T-helper 2 cell treated with Interferon-gamma antibody and Interleukin-4, amounts not matched to agents 100 ng/mL and 5 ng/mL, for 36 hours (primary cell): ENCODE results near the gene DEPP1. TPM values are rescaled to one million over a fixed set of nuclear protein-coding genes. Genes with fewer than 3 reads are reported as not detected.
"Not testable (repeated sequence)": the region's sequence is repeated elsewhere in the genome, so short reads cannot be mapped to it uniquely, and the experiment has no call there.

Experiments used
- intact Hi-C: fragments of 100-400 bp; cut with micrococcal nuclease; formaldehyde crosslinking; loops from one replicate; pipeline ENCODE4 v1.15.1; 2023
- total RNA-seq: library from RNA; stranded (reverse); gene quantifications from 2 replicates; pipeline ENCODE4 v1.2.3, GENCODE V29; 2022

The DEPP1 gene, protein sequence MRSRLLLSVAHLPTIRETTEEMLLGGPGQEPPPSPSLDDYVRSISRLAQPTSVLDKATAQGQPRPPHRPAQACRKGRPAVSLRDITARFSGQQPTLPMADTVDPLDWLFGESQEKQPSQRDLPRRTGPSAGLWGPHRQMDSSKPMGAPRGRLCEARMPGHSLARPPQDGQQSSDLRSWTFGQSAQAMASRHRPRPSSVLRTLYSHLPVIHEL
- total RNA-seq = 1.7 TPM in 2 replicates

DNA sequence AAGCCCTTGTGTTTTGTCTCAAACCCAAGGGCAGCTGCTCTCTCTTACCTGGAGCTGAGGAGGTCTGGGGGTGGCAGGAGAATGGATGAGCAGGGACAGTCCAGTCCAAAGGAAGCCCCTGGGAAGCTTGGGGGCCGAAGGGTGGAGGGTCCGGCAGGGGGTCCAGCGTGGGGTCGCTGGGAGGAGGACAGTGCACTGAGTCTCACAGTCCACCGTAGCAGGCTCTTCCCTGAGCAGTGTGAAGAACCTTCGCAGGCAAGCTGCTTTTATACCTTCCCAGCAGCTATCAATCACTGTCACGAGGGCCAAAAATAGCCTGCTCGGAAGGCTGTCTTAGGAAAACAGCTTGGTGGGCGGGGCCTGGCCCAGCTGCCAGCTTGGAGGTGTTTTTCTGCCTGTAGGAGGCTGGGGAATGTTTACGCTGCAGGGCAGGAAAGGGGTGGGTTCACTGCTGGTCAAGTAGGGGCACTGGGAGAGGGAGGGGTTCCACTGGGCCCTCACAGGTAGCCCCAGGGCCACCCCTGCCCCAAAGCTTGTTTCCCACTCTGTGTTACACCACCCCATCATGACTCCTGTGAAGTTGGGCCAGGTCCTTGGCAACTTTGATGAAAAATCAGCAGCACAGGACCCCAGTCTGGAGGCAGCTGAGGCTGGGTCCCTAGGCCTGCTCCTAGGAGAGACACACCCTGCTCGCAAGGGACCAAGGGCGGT lies at the start of gene DEPP1:
Gene DEPP1, minus strand, starts transcription at position 240 of the 711 bp plus-strand sequence. CDS start 779 bp downstream, outside the sequence.
- intact Hi-C loops = loop anchor here (10.0 kb wide), 1 partner anchor 104 kb away; no protein-coding TSS in a partner anchor

DNA sequence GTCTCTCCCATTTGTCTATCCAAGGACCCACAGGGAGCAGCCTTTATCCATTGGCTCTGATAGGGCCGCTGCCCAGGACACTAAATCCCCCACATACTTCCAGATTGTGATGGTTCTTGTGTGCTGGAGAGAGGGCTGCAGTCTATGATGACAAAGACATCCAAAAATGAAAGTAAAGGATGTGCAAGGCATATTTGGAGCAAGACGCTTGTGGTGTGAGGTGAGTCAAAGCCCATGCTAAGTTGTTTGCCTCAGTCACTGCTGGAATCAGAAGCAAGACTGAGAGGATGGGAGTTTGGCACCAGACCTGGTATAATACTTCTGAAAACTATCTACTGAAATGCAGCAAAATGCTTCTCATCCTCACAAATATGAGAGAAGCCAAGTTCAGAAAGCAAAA lies 44.8 kb upstream of the DEPP1 start:
- intact Hi-C loops = no loop called here

DNA sequence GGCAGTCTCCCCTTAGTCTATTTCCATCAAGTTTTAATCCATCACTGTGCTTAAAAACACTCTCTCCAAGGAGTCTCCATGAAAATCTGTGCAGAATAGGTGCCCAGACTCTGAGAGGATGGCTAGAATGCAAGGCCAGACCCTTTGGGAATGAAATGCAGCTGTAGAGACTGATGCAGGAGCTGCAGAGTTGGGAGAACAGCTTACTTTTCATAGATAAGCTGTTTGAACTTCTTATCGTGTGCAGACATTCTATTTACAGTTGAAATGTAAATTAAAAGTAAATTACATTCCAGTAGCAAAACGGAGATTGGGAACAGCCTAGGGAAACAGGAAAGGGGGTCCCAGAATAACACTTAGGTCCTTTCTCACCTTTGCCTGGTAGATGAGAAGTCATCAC lies 37.0 kb upstream of the DEPP1 start:
- intact Hi-C loops = no loop called here

DNA sequence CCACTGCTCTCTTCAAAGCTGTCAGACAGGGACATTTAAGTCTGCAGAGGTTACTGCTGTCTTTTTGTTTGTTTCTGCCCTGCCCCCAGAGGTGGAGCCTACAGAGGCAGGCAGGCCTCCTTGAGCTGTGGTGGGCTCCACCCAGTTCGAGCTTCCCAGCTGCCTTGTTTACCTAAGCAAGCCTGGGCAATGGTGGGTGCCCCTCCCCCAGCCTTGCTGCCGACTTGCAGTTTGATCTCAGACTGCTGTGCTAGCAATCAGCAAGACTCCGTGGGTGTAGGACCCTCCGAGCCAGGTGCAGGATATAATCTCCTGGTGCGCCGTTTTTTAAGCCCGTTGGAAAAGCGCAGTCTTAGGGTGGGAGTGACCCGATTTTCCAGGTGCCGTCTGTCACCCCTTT lies 35.9 kb upstream of the DEPP1 start:
- intact Hi-C loops = not testable (repeated sequence)

DNA sequence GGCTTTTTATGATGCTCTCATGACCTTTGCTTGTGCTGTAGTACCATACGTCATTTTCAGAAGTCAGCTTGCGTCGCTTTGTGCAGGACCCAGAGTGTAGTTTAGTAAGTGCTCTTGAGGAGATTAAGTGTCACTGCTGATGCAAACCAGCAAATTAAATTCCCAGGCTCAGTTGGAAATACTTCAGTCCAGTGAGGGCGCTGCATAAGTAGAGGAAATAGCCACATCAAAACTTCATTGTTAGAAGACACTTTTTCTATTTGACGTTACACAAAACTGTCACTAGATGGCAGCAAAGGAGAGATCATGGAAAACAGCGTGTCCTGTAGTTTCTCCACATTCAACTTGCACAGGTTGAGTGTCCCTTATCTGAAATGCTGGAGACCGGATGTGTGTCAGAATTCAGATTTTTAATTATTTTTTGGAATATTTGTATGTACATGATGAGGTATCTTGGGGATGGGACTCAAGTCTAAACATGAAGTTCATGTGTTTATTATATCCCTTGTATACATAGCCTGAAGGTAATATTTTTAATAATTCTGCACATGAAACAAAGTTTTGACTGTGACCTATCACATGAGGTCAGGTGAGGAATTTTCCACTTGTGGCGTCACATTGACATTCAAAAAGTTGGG lies 30.0 kb upstream of the DEPP1 start:
- intact Hi-C loops = loop anchor here (2.0 to 10.0 kb wide), 4 partner anchors 76 to 666 kb away; partner anchors contain the start of gene ZFAND4

DNA sequence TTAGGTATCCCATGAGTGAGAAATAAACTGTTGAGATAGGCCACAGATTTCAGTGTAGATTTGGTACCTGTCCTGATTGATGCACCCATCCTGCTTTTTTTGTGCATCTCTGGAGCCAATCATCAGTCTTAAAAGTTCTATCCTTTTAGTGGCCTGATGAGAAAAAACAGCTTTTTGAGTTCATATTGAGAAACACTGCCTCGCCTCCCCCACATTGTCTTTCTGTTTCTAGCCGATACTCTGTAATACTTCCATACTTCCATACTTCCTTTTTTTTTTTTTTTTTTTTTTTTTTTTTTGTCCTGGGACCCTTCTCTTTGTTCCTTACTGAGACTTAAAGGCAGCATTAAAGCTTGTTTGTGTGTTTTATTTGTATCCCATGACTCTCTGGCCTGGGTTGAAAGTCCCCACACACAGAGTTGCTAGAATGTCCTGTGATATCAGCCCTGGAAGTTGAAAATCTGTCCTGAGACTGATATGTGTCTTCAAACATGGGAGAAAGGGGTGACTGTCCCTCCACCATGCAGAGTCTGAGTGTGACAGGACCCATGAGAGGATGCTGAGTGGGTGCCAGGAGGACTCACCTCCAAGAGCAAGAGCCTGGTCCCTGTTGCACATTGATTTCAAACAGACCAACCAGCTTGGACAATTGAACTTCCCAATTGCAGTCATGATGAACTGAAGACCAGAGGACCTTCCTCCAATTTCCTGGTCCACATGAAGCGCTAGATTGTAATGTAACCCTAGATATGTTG lies 27.8 kb upstream of the DEPP1 start:
- intact Hi-C loops = loop anchor here (10.0 kb wide), 2 partner anchors 418 to 668 kb away; partner anchors contain the start of gene ZFAND4

DNA sequence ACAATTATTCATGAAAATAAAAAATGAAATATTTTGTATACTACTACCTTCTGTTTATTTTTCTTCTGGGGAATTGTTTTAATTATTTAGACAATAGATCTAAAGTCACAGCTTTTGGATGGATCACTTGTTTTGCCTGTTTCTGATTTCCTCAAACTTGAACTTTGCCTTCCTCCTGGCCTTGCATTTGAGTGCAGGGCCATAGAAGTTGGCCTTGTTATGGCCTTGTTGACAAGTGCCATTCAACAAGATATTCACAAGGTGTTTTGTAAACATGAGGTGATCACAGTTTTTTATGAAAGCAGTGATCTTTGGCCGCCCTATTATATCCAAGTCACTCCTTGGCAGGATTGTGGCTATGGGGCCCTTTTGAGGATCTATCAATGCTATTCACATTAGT lies 26.7 kb upstream of the DEPP1 start:
- intact Hi-C loops = loop anchor here (10.0 kb wide), 2 partner anchors 420 to 670 kb away; partner anchors contain the start of gene ZFAND4

DNA sequence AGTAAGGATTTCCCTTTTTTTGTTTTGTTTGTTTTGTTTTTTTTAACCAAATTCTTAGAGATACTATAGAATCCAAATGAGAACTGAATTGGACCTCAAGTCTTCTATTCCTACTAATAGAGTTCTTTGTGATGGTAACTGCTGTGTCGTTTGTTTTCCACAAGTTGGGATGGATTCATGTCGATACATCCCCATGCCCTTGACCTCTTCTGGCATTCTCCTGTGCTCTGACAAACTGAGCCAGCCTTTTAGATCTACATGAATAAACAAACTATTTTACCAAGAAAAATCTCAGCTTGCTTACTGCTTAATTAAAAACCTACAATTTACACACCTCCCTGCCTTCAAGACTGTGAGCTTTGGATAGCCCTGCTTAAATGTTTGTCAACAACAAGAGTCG lies 26.1 kb upstream of the DEPP1 start:
- intact Hi-C loops = loop anchor here (10.0 kb wide), 2 partner anchors 420 to 670 kb away; partner anchors contain the start of gene ZFAND4

DNA sequence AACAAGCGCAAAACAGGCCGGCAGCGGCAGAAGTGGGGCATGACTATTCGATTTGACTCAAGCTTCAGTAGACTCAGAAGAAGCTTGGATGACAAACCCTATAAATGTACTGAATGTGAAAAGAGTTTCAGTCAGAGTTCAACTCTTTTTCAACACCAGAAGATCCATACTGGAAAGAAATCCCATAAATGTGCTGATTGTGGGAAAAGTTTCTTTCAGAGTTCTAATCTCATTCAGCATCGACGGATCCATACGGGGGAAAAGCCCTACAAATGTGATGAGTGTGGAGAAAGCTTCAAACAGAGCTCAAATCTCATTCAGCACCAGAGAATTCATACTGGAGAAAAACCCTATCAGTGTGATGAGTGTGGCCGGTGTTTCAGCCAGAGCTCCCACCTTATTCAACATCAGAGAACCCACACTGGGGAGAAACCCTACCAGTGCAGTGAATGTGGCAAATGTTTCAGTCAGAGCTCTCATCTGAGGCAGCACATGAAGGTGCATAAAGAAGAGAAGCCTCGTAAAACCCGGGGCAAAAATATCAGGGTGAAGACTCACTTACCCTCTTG lies 24.9 kb upstream of the DEPP1 start:
- intact Hi-C loops = loop anchor here (10.0 kb wide), 2 partner anchors 421 to 671 kb away; partner anchors contain the start of gene ZFAND4

DNA sequence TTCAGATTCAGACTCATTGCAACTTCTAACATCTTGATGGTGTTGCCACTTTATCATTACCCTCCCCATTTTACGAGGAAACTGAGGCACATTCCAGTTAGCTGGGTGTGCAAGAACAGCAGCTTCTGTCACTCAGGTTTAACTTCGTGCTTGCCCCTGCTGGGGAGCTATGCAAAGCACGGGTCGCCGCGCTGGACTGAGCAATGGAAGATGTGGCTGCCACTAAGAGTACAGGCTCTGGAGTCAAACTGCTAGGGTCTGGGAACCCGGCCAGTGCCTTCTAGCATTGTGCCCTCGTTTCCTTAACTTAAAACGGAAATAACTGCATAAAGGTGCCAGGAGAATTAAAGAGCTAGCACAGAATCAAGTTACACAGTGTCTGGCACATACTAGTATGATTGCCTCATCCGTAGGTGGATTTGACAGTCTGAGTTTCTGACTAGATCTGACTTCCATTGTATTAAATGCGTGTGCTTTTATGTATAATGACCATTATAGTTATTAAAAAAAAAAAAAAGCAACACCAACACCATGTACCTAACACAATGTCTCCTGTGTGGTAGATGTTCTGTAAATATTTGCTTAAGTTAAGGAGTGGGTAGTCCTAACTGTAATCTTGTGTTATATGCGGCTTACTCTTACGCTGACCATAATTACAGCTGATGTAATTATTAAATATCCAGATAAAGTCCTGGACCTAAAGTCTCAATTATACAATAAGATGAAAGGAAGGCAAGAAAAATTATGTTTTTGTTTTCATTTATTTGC lies 23.0 kb upstream of the DEPP1 start:
- intact Hi-C loops = loop anchor here (1.0 to 10.0 kb wide), 4 partner anchors 27 to 673 kb away; partner anchors contain the start of genes RASSF4 and ZFAND4

DNA sequence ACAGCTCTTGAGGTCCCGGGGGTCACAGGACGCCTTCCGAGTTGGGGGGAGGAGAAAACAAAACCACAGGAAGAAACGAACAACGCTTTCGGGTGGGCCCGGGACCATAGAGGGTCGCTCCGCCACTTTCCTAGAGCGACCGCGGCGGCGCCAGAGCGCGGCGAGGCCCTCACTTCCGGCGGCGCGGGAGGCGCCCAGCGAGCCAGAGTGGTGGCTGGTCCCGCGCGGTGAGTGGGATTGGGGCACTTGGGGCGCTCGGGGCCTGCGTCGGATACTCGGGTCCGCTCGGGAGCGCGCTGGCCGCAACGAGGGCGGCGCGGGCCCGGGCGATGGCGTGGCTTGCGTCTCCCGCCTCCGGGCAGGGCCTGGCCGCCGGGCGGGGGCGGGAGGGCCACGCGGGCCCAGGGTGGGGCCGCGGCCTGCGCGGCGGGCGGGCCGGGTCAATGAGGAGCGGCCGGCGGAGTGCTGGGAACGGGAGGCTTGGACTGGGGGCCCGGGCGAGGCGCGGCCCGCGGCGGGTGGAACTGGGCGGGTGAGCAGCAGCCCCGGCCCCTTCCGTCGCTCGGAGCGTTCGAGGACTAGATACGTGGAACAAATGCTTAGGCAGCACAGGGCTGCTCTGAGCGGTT lies 22.3 kb upstream of the DEPP1 start, which contains the start of gene ZNF22:
Gene ZNF22, plus strand, starts transcription at position 172 of the 629 bp plus-strand sequence. CDS start 2,446 bp downstream, outside the sequence.
- intact Hi-C loops = loop anchor here (1.0 to 10.0 kb wide), 4 partner anchors 26 to 674 kb away; partner anchors contain the start of genes RASSF4 and ZFAND4

DNA sequence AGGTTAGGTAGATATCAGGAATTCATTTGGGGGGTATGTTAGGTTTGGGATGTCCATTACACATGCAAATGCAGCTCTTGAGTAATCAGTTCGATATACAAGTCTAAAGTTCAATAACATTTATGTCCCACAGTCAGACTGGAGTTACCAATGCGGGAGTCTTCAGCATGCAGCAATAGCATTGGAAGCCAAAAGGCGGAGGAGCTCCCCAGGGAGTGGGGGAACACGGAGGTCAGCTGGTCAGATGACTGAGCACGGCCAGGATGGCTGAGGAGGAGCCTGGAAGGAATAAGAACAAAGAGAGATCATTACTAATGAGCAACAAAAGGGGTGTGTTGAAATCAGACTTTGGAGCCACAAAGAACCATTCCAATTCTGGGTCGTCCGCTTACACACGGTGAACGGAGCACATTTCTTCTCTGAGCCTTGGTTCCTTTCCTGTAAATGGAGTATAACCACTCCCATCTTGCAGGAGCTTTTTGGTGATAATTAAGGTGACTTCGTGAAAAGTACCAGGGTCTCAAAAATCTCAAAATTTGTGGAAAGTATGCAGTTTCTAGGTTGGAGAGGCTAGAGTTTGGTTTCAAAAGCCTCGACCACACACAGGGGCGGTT lies 21.6 kb upstream of the DEPP1 start:
- intact Hi-C loops = loop anchor here (2.0 to 10.0 kb wide), 3 partner anchors 25 to 675 kb away; partner anchors contain the start of gene ZFAND4

DNA sequence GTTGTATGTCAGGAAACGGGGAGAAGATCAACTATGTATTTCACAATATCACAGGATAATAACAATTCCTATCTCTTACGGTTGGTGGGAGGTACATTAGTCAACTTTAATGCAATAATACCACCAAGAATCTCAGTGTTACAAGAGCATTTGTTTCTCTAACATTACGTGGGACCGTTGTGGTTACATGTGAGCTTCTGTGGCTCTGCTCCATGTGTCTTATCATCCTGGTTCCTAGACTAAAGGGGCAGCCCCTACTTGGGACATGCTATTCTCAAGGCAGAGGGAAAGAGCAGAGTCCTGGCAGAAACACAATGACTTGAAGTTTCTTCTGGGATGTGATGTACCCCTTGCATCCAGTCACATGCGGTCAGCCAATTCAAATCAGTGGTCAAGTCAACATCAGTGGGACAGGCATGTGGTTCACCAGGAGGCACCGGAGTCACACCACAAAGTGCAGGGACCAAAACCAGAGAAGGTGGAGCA lies 19.6 kb upstream of the DEPP1 start:
- intact Hi-C loops = no loop called here

DNA sequence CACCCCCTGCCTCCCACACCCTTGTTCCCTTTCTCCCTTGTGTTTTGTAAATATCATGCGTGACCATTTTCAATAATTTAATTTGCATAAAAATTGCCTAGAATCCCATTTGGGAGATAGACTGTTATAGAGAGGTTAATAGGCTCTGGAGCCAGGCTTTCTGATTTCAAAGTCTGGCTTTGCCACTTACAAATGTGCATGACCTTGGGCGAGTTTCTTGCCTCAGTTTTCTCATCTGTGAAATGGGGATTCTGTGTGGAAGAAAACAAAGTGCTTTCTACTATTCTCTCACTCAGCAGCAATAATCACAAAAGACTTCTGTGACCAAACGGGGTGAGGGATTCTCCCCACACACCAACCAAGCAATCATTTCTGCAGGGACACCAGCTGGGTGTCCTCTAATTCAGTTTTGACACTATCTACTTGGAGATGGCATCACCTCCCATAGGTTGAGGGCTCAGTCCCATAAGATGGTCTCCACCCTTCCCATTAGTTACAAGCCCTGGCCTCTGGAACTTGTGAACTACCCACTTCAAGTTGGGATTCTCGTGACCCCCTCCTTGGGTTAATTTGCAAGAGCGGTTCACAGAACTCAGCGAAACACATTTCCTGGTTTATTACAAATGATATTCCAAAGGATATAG lies 18.6 kb upstream of the DEPP1 start:
- intact Hi-C loops = no loop called here

DNA sequence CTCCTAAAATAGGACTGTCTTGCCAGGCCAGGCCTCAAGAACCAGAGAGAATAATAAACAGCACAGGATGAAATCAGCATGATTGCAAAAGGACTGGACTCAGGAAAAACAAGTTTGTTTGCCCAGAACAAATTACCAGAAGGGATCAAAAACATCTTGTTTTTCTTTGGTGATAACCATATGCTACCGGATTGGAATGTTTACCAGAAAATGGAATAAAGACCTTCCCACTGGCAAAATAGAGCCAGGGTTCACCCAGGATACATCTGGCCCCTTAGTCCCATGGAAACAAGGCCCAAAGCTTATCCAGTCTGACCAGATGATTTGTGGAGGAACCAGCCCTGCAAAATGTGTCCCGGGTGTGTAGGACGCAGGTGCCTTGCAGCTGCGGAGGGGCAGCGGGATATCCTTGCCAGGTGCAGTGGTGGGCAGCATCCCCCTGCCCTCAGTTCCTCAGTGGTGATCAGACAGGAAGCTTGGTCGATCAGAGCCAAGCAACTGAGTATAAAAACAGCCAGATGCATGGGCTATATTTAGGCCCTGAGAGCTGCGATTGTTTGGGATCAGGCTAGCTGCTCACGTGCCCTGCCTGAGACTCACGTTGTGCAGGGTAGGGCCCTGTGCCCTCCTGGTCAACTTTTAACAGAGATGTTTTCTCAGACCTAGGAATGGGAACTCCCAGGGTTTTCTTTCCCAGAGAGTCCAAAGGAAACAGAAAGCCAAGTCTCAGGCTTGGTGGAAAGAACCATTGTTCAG lies 17.5 kb upstream of the DEPP1 start:
- intact Hi-C loops = no loop called here

DNA sequence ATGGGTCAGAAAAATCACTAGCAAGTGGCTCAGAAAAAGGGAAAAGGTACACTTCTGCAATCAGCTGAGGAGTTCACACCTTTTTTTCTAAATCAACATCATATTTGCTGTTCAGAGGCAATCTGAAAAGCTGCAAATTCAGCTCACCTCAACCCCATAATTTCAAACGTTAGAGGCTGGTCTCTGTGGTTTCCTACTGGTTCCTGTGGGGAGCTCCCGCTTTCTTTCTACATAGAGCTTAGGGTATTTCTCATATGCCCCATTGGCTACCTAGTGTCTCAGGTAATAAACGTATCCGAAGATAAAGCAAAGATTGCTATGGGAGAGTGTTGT lies 16.9 kb upstream of the DEPP1 start:
- intact Hi-C loops = no loop called here

DNA sequence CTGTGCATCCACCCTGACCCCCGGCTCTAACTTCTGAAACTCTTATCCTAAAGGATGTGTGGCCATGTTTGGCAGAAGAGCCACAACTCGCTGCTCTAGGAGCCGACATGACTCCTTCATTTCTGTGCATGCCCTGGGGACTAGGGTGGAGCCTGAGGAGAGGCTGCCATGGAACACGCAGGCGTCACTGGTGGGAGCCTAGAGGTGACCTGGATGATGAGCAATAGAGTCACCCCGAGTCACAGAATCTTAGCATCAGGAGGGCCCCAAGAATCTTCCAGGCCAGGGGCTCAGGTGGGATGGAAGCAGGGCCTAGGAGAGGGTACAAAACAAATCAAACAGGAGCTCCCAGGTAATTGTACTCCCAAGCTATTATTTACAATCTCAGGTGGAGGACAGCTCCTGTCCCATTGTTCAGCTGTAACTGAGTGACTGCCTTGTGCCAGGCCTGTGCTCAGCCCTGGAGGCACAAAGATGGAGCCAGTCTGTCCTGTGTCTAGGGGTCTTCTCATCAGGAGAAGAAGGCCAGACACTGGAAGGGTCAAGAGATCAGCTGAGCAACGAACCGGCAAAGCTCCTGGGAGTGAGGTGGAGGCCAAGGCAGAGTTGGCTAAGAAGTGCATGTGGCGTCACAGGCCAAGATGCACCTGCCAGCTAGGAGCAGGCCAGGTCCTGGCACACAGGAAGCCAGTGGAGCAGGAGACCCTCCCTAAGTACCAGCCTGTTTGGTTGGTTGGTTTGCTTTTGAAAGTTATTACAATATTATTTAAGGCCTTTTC lies 16.3 kb upstream of the DEPP1 start:
- intact Hi-C loops = no loop called here
